Activated CD4-positive, alpha-beta T cell treated with anti-CD3 and anti-CD28 coated beads, Interleukin-2, amount 50 U/mL, for 1 hour (primary cell): ENCODE data around the gene C20orf141.

ENCODE experiments used
- DNase-seq: peaks from one replicate; pipeline ENCODE4 v3.0.0-alpha.2; 2020

Gene C20orf141

DNA sequence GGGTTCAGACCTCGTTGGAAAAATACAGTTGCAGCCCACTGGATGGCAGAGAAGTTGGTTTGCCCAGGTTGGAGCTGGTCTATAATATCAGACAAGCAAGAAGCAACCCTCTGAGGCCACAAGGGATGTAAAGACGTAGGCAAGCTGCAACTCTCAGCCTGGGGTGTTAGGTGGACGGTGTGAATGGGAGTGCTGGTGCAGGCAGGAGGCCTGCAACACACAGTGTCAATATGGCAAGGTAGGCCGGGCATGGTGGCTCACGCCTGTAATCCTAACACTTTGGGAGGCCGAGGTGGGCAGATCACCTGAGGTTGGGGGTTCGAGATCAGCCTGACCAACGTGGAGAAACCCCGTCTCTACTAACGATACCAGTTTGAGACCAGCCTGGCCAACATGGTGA, 36.3 kb downstream of the C20orf141 start:
- no peak for DNase-seq

DNA sequence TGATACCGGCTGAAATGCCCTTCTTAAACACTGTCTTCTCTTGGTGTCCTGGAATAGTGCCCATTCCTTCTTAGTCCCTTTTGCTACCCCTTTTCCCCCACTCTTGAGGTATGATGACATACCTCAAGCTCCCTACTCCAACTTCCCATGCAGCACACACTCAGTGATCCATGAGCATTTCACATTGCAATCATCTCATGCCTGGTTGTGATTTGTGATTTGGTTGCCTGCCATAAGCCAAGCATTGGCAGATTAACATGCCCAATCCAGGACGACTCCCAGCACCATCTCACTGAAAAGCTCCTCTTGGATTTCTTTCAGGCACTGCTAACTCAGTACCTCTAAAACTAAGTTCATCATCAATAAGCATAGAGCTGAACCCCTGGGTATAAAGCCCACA, 43.8 kb downstream of the C20orf141 start:
- DNase-seq, result no peak

DNA sequence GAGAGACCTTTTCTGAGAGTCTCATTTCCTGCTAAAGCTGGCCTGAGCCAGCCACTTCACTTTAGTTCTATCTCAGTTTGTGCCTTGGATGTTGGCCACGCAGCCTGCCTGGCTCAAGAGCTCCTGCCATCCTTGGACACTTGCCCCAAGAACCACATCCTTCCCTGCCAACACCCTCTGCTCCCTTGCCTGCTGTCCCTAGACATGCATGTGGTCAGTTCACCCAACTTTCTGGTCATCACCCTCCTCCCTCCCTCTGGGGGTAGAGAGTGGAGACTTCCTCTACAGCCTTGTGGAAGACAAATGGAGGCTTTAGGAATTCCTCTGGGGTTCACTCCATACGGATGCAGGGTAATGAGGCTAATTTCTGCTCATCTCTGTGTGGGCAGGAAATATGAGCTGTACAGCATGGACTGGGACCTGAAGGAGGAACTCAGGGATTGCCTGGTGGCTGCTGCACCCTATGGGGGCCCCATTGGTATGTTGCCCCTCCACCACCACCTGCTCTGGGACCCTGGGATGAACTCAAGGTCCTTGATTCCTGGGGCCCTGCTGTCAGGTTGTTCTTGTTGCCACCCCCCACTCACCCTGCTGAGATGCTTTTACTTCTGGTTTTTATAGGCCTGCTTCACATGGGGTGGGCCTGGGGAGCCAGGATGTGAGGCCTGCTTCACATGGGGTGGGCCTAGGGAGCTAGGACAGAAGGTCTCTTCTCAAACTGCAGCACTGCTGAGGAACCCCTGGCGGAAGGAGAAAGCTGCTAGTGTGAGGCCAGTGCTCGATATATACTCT, 44.7 kb downstream of the C20orf141 start:
- DNase-seq, result no peak

DNA sequence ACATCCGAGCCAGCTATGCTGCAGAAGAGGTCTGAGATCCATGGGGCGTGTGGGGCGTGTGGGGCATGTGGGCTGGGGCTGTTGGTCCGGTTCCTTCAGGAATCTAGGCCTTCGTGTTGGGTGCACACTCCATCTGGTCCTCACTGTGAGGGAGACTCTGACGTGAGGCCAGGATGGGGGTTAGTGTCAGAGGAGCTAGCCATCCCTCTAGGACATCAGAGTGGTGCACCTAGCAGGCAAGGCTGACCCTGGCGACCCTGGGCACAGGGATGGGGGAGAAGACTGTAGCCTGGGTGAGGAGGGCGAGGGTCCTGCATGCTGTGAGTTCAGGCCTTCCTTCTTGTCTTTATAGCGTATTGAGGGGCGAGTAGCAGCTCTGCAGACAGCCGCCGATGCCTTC, 49.8 kb downstream of the C20orf141 start:
- no peak for DNase-seq

DNA sequence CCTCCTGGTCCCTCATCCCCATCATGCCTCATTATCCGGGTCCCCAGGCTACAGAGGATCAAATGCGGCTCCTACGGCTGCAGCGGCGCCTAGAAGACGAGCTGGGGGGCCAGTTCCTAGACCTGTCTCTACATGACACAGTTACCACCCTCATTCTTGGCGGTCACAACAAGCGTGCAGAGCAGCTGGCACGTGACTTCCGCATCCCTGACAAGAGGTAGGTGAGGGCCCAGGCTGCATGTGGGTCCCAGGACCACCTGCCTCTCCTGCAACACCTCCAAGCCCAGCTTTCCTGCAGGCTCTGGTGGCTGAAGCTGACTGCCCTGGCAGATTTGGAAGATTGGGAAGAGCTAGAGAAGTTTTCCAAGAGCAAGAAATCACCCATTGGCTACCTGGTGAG, 50.3 kb downstream of the C20orf141 start:
- no peak for DNase-seq
